ENCODE data around the gene ACIN1. TPM values are rescaled to one million over a fixed set of nuclear protein-coding genes. Genes with fewer than 3 reads are reported as not detected.

ACIN1 gene
- total and polyA plus RNA-seq, 2 of the 13 experiments (the other 11 are each of a cell fraction or from before 2014, with no cell fraction given): 165 to 183 TPM

- Histone ChIP-seq H4K20me1 (ENCODE audit: insufficient read depth, low read length) (no peaks in the 10 kb centered on the region), H3K4me2 (ENCODE audit: low read depth, low read length) (no peak overlapping the region), H3K9ac (ENCODE audit: insufficient read depth, low read depth, low read length) (no peak overlapping the region), H2AFZ (ENCODE audit: low read length) (no peak overlapping the region), H3K4me3 (replicated peaks in 1 of 3; ENCODE audit: insufficient read depth in 1 of 3, low read depth in 2 of 3, low read length in 3 of 3) (no peak overlapping the region), H3K4me1 (ENCODE audit: insufficient read depth, low read length) (peaks cover 43% of the 10 kb centered on the region), H3K27me3 (ENCODE audit: control insufficient read depth in 1 of 2, insufficient read depth in 2 of 2, low read length in 2 of 2) (peaks cover 52 to 97% of the 10 kb centered on the region in 2 experiments), H3K27ac (ENCODE audit: extremely low read length, insufficient read depth, low read length) (no peak overlapping the region), H3K36me3 (replicated peaks in 1 of 2; ENCODE audit: control insufficient read depth in 1 of 2, insufficient read depth in 2 of 2, low read length in 2 of 2) (no peaks in the 10 kb centered on the region), H3K79me2 (ENCODE audit: insufficient read depth, low read length) (no peaks in the 10 kb centered on the region), H3K9me3 (ENCODE audit: low read length) (no peaks in the 10 kb centered on the region)
- in situ Hi-C loops (cut with HindIII; ENCODE audit: extremely low pct_ligation_motif_present, low pct_unique_long_range_greater_than_20kb) (no loop called here), intact Hi-C loops (cut with micrococcal nuclease; ENCODE audit: unreplicated experiment) (no loop called here)
- DNase-seq (ENCODE audit: low spot score) (no peak), ATAC-seq (peak; percentile 7), FAIRE-seq (no peak)
- BruUV-seq (replicated peaks): no TSS peak
- ChIA-PET CTCF (ENCODE audit: low intra/inter-chr PET ratio, low total read pairs) (interaction anchor here (1.1 kb wide), 1 partner anchor 46 kb away, joined by 4 read pairs; no protein-coding TSS in a partner anchor), POLR2A (interaction anchor here (1.3 to 6.6 kb wide), 2 partner anchors 17 to 20 kb away, joined by 3 to 66 read pairs; partner anchors contain the start of genes ACIN1 and C14orf119)
- 3% methylated on average over 4 of the region's 4 CpGs for WGBS (ENCODE audit: low lambda C conversion rate)
- TF ChIP-seq FOXA3 (CRISPR knock-in tag; IDR thresholded peaks at IDR 0.05) (no peak), ZBTB38 (CRISPR knock-in tag; IDR thresholded peaks at IDR 0.05) (no peak), REPIN1 (CRISPR knock-in tag; IDR thresholded peaks at IDR 0.05; ENCODE audit: borderline replicate concordance, low read depth) (no peak), GPN1 (CRISPR knock-in tag; IDR thresholded peaks at IDR 0.05; ENCODE audit: borderline replicate concordance) (no peak), PATZ1 (CRISPR knock-in tag; IDR thresholded peaks at IDR 0.05) (0 out of 2 replicates have a peak, but pooled peaks have one; percentile 17), ZSCAN22 (CRISPR knock-in tag; IDR thresholded peaks at IDR 0.05) (no peak), KAT2B (IDR thresholded peaks at IDR 0.05; ENCODE audit: borderline replicate concordance, low read depth, low read length) (no peak), PRDM10 (CRISPR knock-in tag; IDR thresholded peaks at IDR 0.05; ENCODE audit: low read depth) (no peak), HMGXB4 (CRISPR knock-in tag; IDR thresholded peaks at IDR 0.05; ENCODE audit: borderline replicate concordance in 1 of 2, low read depth in 1 of 2) (0 out of 4 replicates have a peak, but pooled peaks of 1 of the 2 experiments have one; percentile 32), MIXL1 (CRISPR knock-in tag; IDR thresholded peaks at IDR 0.05) (no peak), POLR2AphosphoS2 (IDR thresholded peaks at IDR 0.05; ENCODE audit: low read depth, low read length) (no peak), PLRG1 (conservative IDR thresholded peaks at IDR 0.05) (no peak), XRCC5 (optimal IDR thresholded peaks at IDR 0.05; ENCODE audit: low read length) (peak; percentile 82), SOX5 (CRISPR knock-in tag; IDR thresholded peaks at IDR 0.05; ENCODE audit: borderline replicate concordance) (no peak), ZBTB7A (CRISPR knock-in tag; IDR thresholded peaks at IDR 0.05) (peak; percentile 30; the same call in 1 of the 2 replicates)
- TF ChIP-seq, protein P1, sequence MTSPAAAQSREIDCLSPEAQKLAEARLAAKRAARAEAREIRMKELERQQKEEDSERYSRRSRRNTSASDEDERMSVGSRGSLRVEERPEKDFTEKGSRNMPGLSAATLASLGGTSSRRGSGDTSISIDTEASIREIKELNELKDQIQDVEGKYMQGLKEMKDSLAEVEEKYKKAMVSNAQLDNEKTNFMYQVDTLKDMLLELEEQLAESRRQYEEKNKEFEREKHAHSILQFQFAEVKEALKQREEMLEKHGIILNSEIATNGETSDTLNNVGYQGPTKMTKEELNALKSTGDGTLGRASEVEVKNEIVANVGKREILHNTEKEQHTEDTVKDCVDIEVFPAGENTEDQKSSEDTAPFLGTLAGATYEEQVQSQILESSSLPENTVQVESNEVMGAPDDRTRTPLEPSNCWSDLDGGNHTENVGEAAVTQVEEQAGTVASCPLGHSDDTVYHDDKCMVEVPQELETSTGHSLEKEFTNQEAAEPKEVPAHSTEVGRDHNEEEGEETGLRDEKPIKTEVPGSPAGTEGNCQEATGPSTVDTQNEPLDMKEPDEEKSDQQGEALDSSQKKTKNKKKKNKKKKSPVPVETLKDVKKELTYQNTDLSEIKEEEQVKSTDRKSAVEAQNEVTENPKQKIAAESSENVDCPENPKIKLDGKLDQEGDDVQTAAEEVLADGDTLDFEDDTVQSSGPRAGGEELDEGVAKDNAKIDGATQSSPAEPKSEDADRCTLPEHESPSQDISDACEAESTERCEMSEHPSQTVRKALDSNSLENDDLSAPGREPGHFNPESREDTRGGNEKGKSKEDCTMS (CRISPR knock-in tag; conservative IDR thresholded peaks at IDR 0.05): no peak
Observed at GRCh38 chr14:23114669-23115038, 19.7 kb upstream of the ACIN1 start.

Data from HepG2 (cell line).